OCI-LY3 (cell line): Measurements from ENCODE around the gene PPEF1.

Experiments used
- EZH2phosphoT487 ChIP-seq: fragments of 200-600 bp; shearing (Covaris generic); IDR thresholded peaks from 2 replicates; pipeline ENCODE4 v1.6.1; 2018; ENCODE audit warnings: antibody characterized with exemption, mixed run types, low read depth
- TF ChIP-seq, protein P1 (sequence below): fragments of 200-600, 300-600 bp; sonication (generic); IDR thresholded peaks from 2 replicates; pipeline ENCODE4 v1.5.1; 2014; ENCODE audit warnings: antibody characterized with exemption, low read length, low read depth

DNA sequence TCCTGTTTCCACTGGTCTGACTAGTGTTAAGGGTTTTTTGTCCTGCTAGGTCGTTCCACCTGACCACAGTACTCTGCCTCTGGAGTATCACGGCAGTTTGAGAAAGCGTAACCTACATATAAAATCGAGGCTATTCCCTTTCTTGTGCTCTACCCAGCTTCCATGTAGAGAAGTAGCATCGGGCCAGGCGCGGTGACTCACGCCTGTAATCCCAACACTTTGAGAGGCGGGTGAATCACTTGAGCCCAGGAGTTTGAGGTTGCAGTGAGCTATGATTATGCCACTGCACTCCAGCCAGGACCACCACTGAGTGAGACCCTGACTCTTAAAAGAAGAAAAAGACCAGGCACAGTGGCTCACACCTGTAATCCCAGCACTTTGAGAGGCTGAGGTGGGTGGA, 7.5 kb downstream of the PPEF1 start:
- no peak for TF ChIP-seq EZH2phosphoT487
- TF ChIP-seq, protein P1, sequence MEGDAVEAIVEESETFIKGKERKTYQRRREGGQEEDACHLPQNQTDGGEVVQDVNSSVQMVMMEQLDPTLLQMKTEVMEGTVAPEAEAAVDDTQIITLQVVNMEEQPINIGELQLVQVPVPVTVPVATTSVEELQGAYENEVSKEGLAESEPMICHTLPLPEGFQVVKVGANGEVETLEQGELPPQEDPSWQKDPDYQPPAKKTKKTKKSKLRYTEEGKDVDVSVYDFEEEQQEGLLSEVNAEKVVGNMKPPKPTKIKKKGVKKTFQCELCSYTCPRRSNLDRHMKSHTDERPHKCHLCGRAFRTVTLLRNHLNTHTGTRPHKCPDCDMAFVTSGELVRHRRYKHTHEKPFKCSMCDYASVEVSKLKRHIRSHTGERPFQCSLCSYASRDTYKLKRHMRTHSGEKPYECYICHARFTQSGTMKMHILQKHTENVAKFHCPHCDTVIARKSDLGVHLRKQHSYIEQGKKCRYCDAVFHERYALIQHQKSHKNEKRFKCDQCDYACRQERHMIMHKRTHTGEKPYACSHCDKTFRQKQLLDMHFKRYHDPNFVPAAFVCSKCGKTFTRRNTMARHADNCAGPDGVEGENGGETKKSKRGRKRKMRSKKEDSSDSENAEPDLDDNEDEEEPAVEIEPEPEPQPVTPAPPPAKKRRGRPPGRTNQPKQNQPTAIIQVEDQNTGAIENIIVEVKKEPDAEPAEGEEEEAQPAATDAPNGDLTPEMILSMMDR: no peak
